Glomerular visceral epithelial cell (primary cell): ENCODE measurements around the gene GIMAP5.

Experiments
- DNase-seq: peaks from one replicate; pipeline ENCODE4 v3.0.0-alpha.2; 2016; ENCODE audit errors: extremely low spot score

Gene GIMAP5

DNA sequence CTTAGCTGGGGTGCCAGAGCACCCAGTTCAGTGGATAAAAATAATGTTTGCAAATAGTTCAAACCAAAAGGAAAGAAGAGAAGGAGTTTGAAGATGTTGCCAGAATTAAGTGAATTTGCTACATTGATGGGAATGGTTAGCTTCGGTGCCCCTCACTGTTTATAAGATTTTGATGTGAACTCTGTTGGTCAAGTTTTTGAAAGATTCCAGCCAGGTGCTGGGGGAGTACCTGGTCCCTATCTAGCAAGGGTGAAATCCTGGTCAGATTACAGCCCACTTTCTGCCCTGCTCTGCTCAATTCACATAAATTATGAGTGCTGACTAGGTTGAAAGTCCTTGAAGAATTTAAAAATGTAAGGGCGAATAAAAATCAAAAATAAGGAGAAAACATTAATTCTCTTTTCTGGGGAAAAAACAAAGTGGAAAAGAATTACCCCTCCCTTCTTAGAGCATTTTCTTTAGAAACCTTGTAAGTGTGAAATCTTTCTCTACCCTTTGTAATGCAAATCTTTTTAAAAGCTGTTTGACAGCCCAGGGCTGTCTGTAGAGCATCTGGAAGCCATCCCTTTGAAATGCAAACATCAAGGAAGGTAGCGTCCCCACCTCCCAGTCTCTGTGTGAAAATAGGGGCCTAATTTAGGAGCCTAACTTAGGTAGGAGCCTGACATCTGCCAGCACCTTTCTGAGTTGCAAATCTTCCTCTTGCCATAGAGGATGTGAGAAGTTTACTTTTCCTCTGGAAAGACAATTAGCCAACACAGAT, 1.4 kb upstream of the GIMAP5 start:
- no peak for DNase-seq

DNA sequence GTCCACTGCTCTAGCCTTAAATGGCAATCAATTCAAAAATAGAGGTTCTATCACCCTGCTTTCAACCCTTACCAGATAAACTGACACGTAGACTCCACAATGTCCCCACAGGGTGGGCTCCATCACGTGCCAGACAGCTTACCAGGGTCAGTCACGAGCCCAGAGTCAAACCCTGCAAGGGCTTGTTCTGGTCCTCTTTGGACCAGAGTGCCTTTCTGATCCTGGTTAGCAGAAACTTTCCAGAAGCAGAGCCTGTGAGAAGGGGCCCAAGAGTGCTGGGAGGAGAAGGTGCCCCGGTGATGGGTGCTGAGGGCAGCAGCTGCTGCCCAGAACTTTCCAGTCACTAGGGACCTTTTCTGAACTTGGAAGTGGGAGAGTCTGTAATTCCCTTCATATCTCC, 354 bp upstream of the GIMAP5 start:
- no peak for DNase-seq

DNA sequence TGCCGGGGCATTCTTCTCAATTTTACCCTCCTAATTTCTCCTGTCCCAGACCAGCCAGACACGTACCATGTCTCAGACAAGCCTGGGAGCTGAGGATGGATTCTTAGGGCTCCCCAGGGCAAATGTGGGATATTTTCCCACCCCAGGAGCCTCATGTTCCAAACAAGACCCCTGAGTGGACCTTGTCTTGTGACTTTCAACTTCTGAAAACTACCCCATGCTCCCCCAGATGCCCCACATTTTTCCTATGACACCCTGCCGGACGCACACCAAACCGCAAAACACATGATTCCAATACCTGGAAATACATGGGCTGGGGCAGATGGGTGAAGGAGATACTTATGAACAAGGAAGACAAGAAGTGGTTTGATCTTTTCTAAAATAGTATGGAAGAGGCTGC, 874 bp downstream of the GIMAP5 start:
- no peak for DNase-seq

DNA sequence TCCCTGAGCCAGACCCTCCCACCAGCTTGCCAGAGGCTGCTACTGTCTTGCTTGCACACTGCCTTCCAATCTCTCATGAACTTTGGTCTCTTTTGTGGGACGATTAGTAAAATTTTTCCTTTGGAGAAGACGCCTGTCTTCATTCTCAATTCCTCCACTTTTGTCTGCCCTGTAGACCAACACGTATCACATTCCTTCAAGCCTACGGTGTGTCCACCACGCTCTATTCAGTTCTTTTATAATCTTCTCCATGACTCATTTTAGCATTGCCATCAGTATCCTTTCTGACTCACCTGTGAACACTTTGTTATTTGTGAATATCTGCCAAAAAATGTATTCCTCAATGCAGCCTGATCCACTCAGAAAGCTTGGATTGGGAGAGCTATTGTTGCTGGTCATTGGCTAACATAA, 1.4 kb downstream of the GIMAP5 start:
- no peak for DNase-seq

DNA sequence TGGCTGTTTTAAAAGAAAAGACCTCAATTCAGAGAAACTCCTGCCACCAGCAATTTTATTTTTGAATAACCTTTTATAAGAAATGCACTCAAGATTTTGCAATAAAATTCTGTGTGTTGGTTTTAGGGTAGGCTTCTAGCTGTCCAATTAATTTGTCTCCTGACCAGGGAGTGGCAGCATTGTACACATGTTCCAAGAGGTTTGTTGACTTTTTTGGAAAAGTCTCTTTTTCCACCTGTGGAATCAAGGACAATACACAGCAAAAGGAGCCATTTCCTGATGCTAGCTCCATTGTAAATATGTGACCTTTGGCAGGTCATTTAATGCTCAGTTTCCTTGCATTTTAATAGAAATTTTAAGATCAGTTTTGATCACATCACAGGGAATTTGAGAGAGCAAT, 1.8 kb downstream of the GIMAP5 start:
- DNase-seq = no peak

DNA sequence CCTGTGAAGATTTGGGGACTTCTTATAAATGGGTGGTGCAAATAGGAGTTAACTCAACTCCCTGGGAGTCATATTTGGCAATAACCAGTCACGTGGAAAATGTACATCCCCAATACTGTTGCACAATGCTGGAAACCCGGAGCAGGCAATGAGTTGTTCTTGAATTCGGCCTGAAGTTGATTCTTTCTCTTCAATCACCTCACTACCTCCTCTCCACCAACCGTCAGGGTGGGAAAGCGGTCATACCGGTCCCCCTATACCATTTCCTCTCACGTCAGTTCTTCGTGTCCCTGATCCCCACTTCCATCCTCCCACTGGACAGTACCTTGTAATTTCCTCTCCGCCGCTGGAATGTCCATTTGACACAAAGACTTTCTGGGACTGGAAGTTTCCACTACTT, 2.8 kb downstream of the GIMAP5 start:
- DNase-seq = no peak

DNA sequence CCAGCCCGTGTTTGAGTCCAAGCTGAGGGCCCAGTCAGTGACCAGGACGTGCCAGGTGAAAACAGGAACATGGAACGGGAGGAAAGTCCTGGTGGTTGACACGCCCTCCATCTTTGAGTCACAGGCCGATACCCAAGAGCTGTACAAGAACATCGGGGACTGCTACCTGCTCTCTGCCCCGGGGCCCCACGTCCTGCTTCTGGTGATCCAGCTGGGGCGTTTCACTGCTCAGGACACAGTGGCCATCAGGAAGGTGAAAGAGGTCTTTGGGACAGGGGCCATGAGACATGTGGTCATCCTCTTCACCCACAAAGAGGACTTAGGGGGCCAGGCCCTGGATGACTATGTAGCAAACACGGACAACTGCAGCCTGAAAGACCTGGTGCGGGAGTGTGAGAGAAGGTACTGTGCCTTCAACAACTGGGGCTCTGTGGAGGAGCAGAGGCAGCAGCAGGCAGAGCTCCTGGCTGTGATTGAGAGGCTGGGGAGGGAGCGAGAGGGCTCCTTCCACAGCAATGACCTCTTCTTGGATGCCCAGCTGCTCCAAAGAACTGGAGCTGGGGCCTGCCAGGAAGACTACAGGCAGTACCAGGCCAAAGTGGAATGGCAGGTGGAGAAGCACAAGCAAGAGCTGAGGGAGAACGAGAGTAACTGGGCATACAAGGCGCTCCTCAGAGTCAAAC, 5.2 kb downstream of the GIMAP5 start:
- DNase-seq = no peak

DNA sequence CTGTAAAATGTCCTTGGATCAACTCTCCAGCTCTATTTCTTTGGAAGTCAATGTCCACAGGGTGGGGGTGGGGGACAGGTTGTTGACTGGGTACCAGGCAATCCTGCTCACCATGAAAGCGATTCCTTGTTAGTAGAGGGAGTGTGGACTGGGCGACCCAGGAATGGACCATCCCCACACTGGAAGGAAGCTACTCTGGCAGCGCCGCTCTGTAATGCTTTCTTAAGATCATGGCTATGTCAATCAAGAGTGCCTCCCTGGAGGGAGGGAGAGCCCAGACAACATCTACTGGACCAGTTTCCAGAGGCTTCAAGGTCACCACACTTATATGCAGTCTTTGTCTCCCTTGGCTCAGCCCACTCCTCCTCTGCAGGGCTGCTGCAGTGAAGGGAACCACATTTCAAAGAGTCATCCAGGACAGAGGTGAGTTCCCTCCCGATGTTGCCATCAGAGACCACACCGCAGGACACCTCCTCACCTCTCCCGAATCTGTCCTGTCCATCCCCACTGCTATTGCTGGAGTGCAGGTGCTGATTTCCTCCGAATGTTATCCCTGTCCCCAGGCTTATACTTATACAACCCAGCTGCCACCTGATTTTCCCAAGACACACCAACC, 6.9 kb downstream of the GIMAP5 start:
- no peak for DNase-seq

DNA sequence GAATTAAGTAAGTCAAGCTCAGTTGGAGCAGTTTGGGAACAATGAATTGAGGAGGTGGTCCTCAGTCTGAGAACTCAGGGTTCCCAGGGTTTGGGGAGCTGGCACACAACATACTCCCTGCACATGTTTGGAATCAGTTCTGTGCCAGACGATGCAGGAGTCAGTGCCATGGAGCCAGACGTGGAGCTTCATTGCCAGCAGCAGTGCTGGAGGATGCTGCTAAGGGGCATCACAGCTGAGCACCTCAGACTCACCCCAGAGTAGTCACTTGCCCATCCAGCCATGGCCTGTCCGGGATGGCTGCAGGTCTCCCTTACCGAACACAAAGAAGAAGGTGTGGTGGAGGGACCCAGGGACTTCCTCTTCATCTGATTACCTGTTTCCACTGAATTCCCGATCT, 7.9 kb downstream of the GIMAP5 start:
- DNase-seq = no peak

DNA sequence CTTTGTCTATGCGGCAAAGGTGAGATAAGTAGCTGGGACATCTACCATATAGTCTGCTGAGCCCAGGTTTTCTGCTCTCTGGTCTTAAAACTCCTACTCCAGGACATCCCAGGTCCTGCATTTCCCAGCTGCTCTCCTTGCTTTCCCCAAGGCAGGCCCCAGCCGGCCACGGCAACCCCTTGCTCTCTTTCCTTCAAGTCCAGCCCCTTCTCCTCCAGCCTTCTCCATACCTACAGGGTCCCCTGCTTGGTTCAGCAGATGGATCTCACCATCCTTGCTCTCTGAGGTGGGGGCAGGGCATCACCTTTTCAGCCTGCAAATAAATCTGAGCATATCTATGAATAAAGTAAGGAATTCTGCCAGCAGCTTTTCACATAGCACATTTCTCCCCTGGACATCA, 8.7 kb downstream of the GIMAP5 start:
- no peak for DNase-seq

DNA sequence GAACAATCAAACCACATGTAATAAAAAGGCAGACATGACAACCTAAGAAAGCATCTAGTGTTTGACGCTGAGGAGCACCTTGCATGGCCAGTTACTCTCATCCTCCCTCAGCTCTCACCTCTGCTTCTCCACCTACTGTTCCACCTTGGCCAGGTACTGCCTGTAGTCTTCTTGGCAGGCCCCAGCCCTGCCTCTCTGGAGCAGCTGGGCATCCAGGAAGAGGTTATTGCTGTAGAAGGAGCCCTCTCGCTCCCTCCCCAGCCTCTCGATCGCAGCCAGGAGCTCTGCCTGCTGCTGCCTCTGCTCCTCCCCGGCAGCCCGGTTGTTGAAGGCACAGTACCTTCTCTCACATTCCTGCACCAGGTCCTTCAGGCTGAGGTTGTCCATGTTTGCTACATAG, 9.7 kb downstream of the GIMAP5 start:
- DNase-seq = no peak

DNA sequence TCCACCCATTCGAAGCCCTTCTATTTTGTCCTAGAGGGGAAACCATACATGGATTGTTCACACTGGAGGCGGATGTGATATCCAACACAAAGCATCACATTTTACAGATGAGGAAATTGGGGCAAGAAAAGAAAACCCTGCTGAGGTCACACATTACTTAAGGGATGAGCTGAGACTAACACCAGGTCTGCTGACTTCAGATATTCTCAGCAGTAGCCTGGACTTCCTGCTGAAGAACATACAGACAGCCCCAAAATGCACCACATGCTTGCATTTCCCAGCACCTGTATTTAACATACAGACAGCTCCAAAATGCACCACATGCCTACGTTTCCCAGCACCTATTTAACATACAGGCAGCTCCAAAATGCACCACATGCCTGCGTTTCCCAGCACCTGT, 11.2 kb downstream of the GIMAP5 start:
- DNase-seq = no peak

DNA sequence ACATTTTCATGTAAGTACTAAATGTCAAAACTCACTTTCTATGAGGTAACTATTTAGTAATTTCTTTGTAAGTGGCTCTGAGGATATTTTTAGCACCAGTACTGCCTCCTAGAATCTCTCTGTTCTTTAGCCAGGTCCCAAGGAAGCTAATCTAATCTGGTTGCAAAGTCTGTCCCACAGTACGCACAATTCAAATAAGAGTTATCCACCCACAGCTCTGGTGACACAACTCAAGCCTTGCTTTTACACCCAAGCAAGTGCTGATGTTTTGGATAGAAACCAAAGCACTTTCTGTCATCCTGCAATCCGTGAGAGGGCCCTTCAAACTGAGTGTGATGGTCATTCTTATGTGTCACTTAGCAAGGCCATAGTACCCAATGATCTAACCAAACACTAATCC, 14.5 kb downstream of the GIMAP5 start:
- DNase-seq = no peak

DNA sequence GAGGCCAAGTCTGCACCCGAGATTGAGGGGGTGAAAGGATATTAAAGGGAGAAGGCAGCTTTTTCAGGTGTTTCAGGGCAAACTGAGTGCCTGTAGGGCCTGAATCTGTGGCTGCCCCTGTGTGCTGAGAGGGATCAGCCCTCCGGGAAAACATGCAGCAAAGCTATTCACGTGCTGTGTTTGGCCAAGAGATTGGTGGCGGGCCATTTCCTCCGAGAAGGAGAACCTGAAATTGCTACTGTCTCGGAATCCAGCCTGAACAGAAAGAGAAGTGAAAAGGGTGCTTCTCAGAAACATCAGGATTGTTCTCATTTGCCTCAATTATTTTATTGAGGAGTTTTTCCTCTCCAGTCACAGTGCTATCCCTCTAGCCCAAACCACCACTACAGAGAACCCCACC, 16.0 kb downstream of the GIMAP5 start:
- DNase-seq = no peak

DNA sequence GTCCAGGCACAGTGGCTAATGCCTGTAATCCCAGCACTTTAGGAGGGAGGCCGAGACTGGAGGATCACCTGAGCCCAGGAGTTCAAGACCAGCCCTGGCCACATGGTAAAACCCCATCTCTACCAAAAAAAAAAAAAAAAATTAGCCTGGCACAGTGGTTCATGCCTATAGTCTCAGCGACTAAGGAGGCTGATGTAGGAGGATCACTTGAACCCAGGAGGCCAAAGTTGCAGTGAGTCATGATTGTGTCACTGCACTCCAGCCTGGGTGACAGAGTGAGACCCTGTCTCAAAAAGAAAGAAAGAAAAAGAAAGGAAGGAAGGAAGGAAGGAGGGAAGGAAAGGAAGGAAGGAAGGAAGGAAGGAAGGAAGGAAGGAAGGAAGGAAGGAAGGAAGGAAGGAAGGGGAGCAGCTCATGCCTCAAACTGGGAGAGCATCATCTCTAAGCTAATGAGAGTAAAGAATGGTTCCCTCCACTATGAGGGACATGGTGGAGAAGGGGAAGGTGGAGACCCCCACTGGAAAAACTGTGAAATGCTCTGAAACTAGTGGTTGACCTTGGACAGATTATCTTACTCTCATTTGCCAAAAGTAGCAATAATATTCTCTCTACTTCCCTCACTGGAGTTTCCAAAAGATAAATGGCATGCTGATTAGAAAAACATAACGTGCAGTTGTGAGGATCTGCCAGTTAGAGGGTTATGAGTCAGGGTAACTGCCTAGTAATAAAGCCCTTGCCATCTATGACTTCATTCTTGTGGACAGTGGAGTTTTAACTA, 16.8 kb downstream of the GIMAP5 start:
- DNase-seq = peak; percentile 8

DNA sequence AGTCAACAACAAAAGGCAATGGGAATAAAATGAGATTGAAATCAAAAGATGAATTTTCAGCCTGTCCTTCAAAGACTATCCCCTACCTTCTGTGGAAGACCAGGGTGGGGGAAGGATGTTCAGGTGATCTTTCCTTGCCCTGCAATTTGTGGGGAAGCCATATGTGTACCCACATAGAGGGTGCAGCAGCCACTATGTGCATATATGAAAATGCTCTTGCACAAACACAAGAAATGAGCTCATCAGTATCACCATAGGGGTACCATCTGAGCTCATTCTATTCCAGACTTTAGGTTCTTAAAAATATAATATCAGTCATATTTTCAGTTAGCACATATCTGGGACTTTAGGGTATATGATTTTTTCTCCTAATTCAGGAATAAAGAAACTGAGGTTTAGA, 17.7 kb downstream of the GIMAP5 start:
- DNase-seq = no peak

DNA sequence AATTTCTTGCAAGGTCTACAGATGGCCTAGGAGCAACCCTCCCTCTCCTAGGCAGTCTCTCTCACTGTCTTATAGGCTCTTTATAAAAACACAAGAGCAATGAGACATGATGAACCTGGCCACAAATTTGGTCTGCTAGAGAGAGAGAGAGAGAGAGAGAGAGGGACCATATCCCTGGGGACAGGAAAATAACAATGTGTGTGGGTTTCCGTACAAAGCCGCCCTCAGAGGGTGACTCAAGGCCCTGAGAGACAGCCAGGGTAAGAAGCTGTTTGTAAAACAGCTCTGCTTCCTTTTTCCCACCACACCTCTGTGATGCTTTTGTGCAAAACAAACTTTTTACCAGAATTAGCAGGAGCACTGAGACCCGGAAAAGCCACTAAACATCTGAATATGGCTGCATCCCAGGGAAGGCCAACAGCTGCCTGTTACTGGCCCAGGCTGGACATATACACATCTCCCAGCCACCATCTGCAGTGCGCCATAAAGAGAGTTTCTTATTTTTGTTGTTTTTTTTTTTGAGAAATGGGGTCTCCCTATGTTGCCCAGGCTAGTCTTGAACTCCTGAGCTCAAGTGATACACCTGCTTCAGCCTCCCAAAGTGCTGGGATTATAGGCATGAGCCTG, 18.4 kb downstream of the GIMAP5 start:
- no peak for DNase-seq

DNA sequence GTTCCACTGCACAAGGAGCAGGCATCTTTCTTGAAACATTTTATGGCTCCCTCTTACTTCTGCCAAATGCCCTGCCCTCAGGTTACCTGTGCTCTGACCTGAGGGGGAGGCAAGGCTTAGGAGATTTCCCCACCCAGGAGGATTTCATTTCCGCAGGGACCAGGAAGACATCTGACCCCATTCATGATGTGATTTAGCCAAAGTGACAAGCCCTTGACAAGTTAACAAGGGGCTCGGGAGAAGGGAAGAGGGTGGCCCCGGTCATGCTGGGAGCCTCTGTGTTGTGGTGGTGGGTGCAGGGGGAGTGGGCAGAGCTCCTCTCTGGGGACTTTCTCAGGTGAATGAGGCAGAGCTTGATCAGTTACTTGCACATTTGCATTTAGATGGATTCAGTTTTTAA, 18.9 kb downstream of the GIMAP5 start:
- no peak for DNase-seq

DNA sequence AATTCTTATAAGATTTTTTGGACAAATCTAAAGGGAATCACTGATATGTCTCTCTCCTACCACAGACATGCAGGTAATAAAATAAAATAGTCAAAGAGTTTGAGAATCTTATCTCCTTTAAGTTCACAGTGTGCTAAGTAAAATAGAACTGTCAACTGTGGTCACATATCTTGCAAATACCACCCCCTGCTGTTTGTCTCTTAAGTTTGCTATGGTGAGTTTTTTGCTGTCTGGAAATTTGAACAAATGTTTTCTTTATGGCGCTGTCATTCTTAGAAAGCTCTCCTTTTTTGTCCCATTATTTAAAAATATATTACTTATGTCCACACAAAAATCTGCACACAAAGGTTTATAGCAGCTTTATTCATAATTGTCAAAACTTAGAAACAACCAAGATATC, 19.6 kb downstream of the GIMAP5 start:
- DNase-seq = no peak

DNA sequence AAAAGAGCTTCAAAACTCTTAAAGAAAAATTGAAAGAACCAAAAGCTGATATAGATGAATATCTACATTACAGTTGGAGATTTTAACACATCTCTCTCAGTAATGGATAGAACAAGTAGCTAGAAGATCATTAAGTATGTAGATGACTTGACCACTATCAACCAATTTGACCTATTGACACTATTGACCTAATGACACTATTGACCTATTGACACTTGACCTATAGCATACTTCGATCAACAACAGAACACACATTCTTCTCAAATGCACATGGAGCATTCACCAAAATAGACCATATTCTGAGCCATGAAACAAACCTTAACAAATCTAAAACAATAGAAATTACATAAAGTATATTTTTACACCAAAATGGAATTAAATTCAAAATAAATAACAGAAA, 22.3 kb downstream of the GIMAP5 start:
- DNase-seq = no peak

DNA sequence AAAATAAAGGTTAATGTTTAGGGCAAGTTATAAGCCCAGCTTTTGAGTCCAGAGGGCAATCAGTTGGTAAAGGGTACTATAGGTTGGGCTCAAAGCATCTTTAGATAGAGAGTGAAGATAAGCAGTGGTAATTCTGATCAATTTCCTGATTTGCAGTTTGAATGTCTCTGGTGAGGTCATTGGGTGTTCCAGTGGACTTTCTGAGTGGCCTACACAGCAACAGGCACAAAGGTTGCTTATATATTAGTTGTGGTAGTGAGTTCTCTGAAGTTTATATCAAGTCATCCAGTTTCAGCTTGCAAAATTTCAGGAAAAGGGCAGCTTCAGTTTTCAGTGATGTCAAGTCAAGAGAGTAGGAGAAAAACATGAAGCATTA, 29.1 kb downstream of the GIMAP5 start:
- no peak for DNase-seq

DNA sequence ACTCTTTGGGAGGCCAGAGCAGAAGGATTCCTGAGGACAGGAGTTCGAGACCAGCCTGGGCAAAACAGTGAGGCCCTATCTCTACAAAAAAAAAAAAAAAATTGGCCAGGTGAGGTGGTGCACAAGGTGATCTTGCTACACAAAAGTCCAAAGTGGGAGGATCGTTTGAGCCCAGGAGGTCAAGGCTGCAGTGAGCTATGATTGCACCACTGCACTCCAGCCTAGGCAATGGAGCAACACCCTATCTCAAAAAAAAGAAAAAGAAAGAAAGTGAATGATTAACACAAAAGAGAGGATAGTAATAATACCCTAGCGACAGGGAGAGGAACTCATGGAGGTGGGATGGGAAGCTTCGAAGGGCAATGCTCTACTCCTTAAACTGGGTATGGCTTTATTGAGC, 32.5 kb downstream of the GIMAP5 start:
- DNase-seq = no peak
